HepG2 (cell line): ENCODE data around the gene SLC2A6. TPM values are rescaled to one million over a fixed set of nuclear protein-coding genes. Genes with fewer than 3 reads are reported as not detected.

ENCODE experiments used
- HNRNPLL ChIP-seq: fragments of 200-400 bp; formaldehyde crosslinking; IDR thresholded peaks from 2 replicates; pipeline ENCODE4 v1.6.1; 2017; ENCODE audit warnings: mild to moderate bottlenecking, low read depth, low read length; ENCODE audit not compliant: poor library complexity, severe bottlenecking
- MBNL3 ChIP-seq: fragments of 250-450 bp; sonication (Bioruptor Pico); conservative IDR thresholded peaks from 2 replicates; pipeline ENCODE4 v1.8.0; 2022; ENCODE audit warnings: mild to moderate bottlenecking, inconsistent platforms
- MIER3 ChIP-seq: IDR thresholded peaks from 2 replicates; pipeline ENCODE4 v1.6.1; 2016; ENCODE audit warnings: missing compliant biosample characterization, borderline replicate concordance
- MTF1 ChIP-seq: sonication (generic); formaldehyde crosslinking; IDR thresholded peaks from 2 replicates; pipeline ENCODE4 v1.5.0; 2020; ENCODE audit warnings: missing genetic modification reagents
- MYPOP ChIP-seq: sonication (generic); formaldehyde crosslinking; IDR thresholded peaks from 2 replicates; pipeline ENCODE4 v1.8.1; 2023; ENCODE audit warnings: mild to moderate bottlenecking, moderate library complexity, missing genetic modification reagents
- ONECUT2 ChIP-seq: sonication (generic); formaldehyde crosslinking; IDR thresholded peaks from 2 replicates; pipeline ENCODE4 v1.4.0; 2020; ENCODE audit warnings: missing genetic modification reagents
- TOE1 ChIP-seq: sonication (generic); formaldehyde crosslinking; IDR thresholded peaks from 2 replicates; pipeline ENCODE4 v1.4.0; 2020; ENCODE audit warnings: mild to moderate bottlenecking, missing genetic modification reagents
- ZNF646 ChIP-seq: sonication (generic); formaldehyde crosslinking; IDR thresholded peaks from 2 replicates; pipeline ENCODE4 v1.9.0; 2021; ENCODE audit warnings: mild to moderate bottlenecking, missing genetic modification reagents
- ZSCAN21 ChIP-seq: sonication (generic); formaldehyde crosslinking; IDR thresholded peaks from 2 replicates; pipeline ENCODE4 v1.8.0; 2022; ENCODE audit warnings: mild to moderate bottlenecking, missing genetic modification reagents, moderate library complexity, borderline replicate concordance
- ZXDC ChIP-seq: sonication (generic); formaldehyde crosslinking; IDR thresholded peaks from 2 replicates; pipeline ENCODE4 v1.5.0; 2020; ENCODE audit warnings: mild to moderate bottlenecking, missing genetic modification reagents
- polyA plus RNA-seq, 8 experiments: library from polyadenylated mRNA; depleted of rRNA in 3 of 8; stranded (reverse) in 7 of 8; unstranded in 1 of 8; fragments of >200 nt; fragmentation: Illumina TruSeq in 4 of 8; extraction: Trizol in 4 of 8; gene quantifications; 2 replicates each; pipeline versions ENCODE4 v1.2.1 to v1.2.3, GENCODE V29; 2011 to 2016; ENCODE audit warnings: low read depth in 4 of 8, missing spikeins in 1 of 8, mixed read lengths in 1 of 8; ENCODE audit not compliant: insufficient read depth in 1 of 8
- total RNA-seq, 5 experiments: library from RNA; depleted of rRNA; stranded (reverse); fragments of >200 nt; fragmentation: Illumina TruSeq; extraction: Trizol; gene quantifications; 2 replicates each; pipeline ENCODE4 v1.2.3, GENCODE V29; 2016; ENCODE audit warnings: low read depth in 1 of 5
- TF ChIP-seq, protein P1 (sequence below): sonication (generic); formaldehyde crosslinking; IDR thresholded peaks from 2 replicates; pipeline ENCODE4 v1.5.1; 2020; ENCODE audit warnings: missing genetic modification reagents, mild to moderate bottlenecking, borderline replicate concordance
- TF ChIP-seq, protein P2 (sequence below): sonication (generic); formaldehyde crosslinking; IDR thresholded peaks from 2 replicates; pipeline ENCODE4 v1.4.0; 2020; ENCODE audit warnings: mild to moderate bottlenecking, missing genetic modification reagents

SLC2A6 gene
- total and polyA plus RNA-seq, 2 of the 13 experiments (the other 11 are each of a cell fraction or from before 2014, with no cell fraction given), result 4.1 to 15.0 TPM

GRCh38 chr9:133428617-133429101, 50.2 kb downstream of the SLC2A6 start (continued):
- TF ChIP-seq, protein P1, sequence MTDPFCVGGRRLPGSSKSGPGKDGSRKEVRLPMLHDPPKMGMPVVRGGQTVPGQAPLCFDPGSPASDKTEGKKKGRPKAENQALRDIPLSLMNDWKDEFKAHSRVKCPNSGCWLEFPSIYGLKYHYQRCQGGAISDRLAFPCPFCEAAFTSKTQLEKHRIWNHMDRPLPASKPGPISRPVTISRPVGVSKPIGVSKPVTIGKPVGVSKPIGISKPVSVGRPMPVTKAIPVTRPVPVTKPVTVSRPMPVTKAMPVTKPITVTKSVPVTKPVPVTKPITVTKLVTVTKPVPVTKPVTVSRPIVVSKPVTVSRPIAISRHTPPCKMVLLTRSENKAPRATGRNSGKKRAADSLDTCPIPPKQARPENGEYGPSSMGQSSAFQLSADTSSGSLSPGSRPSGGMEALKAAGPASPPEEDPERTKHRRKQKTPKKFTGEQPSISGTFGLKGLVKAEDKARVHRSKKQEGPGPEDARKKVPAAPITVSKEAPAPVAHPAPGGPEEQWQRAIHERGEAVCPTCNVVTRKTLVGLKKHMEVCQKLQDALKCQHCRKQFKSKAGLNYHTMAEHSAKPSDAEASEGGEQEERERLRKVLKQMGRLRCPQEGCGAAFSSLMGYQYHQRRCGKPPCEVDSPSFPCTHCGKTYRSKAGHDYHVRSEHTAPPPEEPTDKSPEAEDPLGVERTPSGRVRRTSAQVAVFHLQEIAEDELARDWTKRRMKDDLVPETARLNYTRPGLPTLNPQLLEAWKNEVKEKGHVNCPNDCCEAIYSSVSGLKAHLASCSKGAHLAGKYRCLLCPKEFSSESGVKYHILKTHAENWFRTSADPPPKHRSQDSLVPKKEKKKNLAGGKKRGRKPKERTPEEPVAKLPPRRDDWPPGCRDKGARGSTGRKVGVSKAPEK (CRISPR knock-in tag), result no peak
- TF ChIP-seq ZNF646 (no peak), HNRNPLL (peak; percentile 41), MYPOP (CRISPR knock-in tag) (no peak), MIER3 (CRISPR knock-in tag) (no peak), MTF1 (no peak), ZXDC (CRISPR knock-in tag) (no peak), ONECUT2 (CRISPR knock-in tag) (no peak), ZSCAN21 (CRISPR knock-in tag) (no peak), TOE1 (CRISPR knock-in tag) (no peak), MBNL3 (no peak)
- TF ChIP-seq, protein P2, sequence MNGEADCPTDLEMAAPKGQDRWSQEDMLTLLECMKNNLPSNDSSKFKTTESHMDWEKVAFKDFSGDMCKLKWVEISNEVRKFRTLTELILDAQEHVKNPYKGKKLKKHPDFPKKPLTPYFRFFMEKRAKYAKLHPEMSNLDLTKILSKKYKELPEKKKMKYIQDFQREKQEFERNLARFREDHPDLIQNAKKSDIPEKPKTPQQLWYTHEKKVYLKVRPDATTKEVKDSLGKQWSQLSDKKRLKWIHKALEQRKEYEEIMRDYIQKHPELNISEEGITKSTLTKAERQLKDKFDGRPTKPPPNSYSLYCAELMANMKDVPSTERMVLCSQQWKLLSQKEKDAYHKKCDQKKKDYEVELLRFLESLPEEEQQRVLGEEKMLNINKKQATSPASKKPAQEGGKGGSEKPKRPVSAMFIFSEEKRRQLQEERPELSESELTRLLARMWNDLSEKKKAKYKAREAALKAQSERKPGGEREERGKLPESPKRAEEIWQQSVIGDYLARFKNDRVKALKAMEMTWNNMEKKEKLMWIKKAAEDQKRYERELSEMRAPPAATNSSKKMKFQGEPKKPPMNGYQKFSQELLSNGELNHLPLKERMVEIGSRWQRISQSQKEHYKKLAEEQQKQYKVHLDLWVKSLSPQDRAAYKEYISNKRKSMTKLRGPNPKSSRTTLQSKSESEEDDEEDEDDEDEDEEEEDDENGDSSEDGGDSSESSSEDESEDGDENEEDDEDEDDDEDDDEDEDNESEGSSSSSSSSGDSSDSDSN (CRISPR knock-in tag), result peak; percentile 33; the same call in 1 of the 2 replicates
